ENCODE measurements around the gene PIP5K1C.
"Not testable (repeated sequence)": the region's sequence is repeated elsewhere in the genome, so short reads cannot be mapped to it uniquely, and the experiment has no call there.

PIP5K1C gene

DNA sequence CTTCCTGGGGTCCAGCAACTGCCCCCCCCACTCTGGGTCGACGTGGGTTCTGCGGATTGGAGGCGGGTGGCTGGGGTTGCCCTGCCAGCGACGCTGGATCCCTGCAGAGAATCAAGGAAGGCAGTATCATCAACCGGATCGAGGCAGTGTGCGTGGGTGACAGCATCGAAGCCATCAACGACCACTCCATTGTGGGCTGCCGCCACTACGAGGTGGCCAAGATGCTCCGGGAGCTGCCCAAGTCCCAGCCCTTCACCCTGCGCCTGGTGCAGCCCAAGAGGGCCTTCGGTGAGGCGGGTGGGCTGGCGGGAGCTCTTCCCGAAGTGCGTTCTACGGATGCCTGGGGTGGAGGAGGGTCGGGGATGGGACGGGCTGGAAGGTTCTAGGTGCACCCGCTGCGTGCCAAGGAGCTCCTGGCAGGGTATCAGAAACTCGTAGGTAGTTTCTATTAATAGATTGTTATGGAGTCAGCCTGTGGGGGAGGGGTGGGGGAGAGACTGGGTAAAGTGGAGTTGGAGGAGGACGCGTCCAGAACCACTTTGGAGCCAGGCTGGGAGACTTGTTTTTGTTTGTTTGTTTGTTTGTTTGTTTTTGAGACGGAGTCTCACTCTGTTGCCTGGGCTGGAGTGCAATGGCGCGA lies 113.4 kb downstream of the PIP5K1C start:
- DNase-seq (ENCODE audit: low read depth): no peak

DNA sequence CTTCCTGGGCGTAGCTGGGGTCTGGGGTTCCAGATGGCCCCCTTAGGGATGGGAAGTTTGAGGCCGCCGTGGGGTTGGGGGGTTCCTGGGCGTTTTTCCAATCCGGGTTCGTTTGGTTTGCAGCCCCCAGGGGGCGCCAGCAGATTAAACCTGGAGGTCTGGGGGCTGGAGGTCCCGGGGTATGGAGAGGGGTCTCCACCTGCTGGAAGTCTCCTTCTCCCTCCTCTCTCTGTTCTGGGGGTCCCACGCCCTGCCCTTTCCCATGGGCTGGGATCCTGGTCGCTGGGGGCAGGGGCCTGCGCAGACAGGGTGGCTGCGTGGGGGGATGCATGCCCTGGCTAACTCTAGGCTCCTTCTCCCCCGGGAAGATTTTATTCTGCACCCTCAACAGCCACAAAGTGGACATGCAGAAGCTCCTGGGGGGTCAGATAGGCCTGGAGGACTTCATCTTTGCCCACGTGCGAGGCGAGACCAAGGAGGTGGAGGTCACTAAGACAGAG lies 114.1 kb downstream of the PIP5K1C start:
- DNase-seq (ENCODE audit: low read depth): no peak

DNA sequence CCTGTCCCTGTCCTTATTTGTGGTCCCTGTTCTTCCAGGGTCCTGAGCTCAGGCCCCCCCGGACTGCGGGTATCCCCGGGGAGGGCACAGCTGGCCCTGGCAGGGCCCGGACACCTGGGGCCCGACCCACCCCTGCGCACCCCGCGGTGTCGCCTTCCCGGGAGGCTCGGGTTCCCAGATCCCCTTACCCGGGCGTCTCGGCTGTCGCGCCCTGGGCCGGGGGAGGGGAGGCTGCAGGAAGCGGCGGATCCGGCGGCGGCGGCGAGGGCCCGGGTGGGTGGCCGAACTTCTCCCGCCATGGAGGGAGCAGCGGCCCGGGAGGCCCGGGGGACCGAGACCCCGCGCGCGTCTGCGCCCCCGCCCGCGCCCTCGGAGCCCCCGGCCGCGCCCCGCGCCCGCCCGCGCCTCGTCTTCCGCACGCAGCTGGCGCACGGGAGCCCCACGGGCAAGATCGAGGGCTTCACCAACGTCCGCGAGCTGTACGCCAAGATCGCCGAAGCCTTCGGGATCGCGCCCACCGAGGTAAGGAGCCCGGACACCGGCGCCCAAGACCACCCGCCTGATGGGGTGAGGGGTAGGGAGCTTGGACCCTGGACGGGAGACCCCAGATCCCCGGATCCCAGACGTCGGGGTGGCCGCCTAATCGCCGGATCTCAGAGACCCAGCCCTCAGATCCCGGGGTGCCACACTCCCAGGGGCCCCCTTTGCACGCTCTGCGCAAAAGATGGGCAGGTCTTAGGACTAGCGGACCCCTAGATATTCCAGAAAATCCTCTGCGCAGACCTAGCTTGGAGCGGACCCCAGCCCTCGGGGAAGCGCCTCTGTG lies 114.8 kb downstream of the PIP5K1C start, which contains the start of gene GIPC3:
Gene GIPC3, plus strand, starts transcription at position 178 of the 826 bp plus-strand sequence. Its CDS starts 120 bp downstream, at position 298.
- DNase-seq (ENCODE audit: low read depth): no peak

DNA sequence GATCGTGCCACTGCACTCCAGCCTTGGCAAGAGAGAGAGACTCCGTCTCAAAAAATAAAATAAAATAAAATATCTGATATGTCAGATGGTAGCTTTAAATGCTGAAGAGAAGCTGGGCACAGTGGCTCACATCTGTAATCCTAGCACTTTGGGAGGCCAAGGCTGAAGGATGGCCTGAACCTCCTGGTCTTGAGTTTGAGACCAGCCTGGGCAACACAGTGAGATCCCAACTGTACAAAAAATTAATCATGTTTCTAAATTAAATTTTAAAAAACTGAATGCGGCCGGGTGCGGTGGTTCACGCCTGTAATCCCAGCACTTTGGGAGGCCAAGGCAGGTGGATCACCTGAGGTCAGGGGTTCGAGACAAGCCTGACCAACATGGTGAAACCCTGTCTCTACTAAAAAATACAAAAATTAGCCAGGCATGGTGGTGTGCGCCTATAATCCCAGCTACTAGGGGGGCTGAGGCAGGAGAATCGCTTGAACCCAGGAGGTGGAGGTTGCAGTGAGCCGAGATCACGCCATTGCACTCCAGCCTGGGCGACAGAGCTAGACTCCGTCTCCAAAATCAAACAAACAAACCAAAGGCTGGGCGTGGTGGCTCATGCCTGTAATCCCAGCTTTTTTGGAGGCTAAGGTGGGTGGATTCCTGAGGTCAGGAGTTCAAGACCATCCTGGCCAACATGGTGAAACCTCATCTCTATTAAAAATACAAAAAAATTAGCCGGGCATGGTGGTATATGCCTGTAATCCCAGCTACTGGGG lies 116.0 kb downstream of the PIP5K1C start:
- not testable (repeated sequence) for DNase-seq (ENCODE audit: low read depth)

DNA sequence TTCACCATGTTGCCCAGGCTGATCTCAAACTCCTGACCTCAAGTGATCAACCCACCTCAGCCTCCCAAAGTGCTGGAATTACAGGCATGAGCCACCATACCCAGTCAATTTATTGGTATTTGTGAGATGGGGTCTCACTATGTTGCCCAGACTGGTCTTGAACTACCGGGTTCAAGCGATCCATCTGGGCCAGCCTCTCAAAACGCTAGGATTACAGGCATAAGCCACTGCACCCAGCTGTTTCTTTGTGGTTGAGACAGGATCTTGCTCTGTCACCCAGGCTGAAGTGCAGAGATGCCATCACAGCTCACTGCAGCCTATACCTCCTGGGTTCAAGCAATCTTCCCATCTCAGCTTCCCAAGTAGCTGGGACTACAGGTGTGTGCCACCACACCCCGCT lies 118.5 kb downstream of the PIP5K1C start:
- DNase-seq (ENCODE audit: low read depth): not testable (repeated sequence)

Data from CMK (cell line).